HUES6 (cell line): ENCODE results near the gene SLC16A7.

Experiments used
- H3K27ac ChIP-seq: 2 replicates; pipeline ENCODE4 v1.7.0; 2013; ENCODE audit warnings: low read depth, mild to moderate bottlenecking, low read length, inconsistent platforms
- H3K27me3 ChIP-seq: 2 replicates; pipeline ENCODE4 v1.6.1; 2013; ENCODE audit warnings: low read length; ENCODE audit not compliant: control insufficient read depth, insufficient read depth
- H3K36me3 ChIP-seq: 2 replicates; pipeline ENCODE4 v1.6.1; 2013; ENCODE audit warnings: low read length; ENCODE audit not compliant: control insufficient read depth, insufficient read depth
- H3K4me1 ChIP-seq: 2 replicates; pipeline ENCODE4 v1.6.1; 2013; ENCODE audit warnings: low read length; ENCODE audit not compliant: control insufficient read depth, insufficient read depth
- H3K4me3 ChIP-seq: 2 replicates; pipeline ENCODE4 v1.5.1; 2013; ENCODE audit warnings: low read depth, low read length
- H3K9ac ChIP-seq: one replicate; pipeline ENCODE4 v1.6.1; 2013; ENCODE audit warnings: mild to moderate bottlenecking, low read length
- H3K9me3 ChIP-seq: 2 replicates; pipeline ENCODE4 v1.6.1; 2013; ENCODE audit warnings: low read depth, low read length; ENCODE audit not compliant: control insufficient read depth, insufficient read depth

Gene SLC16A7, protein sequence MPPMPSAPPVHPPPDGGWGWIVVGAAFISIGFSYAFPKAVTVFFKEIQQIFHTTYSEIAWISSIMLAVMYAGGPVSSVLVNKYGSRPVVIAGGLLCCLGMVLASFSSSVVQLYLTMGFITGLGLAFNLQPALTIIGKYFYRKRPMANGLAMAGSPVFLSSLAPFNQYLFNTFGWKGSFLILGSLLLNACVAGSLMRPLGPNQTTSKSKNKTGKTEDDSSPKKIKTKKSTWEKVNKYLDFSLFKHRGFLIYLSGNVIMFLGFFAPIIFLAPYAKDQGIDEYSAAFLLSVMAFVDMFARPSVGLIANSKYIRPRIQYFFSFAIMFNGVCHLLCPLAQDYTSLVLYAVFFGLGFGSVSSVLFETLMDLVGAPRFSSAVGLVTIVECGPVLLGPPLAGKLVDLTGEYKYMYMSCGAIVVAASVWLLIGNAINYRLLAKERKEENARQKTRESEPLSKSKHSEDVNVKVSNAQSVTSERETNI

DNA sequence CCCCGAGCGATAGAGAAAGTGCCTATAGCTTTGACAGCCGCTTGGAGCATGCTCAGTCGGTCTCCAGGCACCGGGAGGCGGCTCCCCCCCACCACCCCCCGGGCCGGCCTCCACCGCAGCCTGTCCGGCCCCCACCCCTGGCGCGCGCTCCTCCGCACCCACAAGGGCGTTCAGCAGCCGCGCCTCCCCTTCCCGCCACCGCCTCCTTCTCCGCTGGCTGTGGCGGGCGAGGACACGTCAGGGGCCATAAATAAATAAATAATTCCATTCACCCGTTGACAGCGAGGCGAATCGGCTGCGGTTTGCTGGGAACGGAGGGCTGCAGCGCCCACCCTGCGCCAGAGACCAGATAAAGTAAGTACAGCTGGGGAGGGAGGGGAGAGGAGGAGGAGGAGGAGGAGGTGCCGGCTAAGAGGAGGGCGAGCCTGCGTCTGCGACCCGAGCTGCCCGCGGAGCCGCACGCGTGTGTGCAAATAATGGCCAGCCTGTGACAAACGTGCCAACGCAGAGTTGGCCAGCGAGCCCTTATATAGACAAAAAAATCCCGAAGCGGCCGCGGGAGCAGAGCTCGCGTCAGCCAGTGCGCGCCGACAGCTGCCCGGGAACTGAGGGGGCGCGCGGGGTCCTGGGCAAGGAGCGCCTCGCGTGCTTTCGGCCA is at the start of gene SLC16A7:
SLC16A7 (plus strand) TSS at position 147 of the 658 bp plus-strand sequence. CDS start 108,773 bp downstream, outside the sequence.
- Histone ChIP-seq H3K4me3 (peak within 1 kb of the TSS; percentile 65), H3K27ac (0 out of 2 replicates have a peak within 1 kb of the TSS, but pooled peaks have one; percentile 10), H3K9ac (peak within 1 kb of the TSS; percentile 91), H3K27me3 (peaks cover 25% of the 10 kb centered on the region), H3K36me3 (no peaks in the 10 kb centered on the region), H3K4me1 (no peaks in the 10 kb centered on the region), H3K9me3 (no peaks in the 10 kb centered on the region)

DNA sequence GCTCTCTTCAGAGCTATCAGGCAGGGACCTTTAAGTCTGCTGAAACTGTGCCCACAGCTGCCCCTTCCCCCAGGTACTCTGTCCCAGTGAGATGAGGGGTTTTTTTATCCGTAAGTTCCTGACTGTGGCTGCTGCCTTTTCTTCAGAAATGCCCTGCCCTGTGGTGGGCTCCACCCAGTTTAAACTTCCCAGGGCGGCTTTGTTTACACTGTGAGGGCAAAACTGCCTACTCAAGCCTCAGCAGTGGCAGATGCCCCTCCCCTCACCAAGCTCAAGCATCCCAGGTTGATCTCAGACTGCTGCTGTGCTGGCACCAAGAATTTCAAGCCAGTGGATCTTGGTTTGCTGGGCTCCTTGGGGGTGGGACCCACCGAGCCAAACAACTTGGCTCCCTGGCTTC is 46.9 kb upstream of the SLC16A7 start:
- no peak overlapping the region for H3K9ac ChIP-seq
- H3K36me3 ChIP-seq = no peaks in the 10 kb centered on the region
- no peaks in the 10 kb centered on the region for H3K9me3 ChIP-seq
- no peaks in the 10 kb centered on the region for H3K27me3 ChIP-seq
- no peak overlapping the region for H3K27ac ChIP-seq
- H3K4me1 ChIP-seq = no peaks in the 10 kb centered on the region
- H3K4me3 ChIP-seq = no peak overlapping the region

DNA sequence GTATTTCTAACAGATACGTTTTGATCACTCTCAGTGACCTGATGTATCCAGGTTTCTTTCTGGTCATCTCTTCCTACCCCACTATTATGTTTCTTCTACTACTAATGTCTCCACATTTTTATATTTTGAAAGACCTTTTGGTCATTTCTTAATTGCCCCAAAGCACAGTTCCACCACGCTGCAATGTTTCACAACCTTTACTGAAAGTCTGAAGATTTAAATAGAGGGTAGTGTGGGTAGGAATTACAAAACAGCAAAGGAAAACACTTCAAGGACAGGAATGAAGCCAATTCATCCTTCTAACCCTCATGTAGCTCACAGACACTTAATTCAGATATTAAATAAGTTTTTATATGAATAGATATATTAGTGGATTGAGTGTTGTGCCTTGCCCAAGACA is 36.1 kb upstream of the SLC16A7 start:
- no peaks in the 10 kb centered on the region for H3K9me3 ChIP-seq

DNA sequence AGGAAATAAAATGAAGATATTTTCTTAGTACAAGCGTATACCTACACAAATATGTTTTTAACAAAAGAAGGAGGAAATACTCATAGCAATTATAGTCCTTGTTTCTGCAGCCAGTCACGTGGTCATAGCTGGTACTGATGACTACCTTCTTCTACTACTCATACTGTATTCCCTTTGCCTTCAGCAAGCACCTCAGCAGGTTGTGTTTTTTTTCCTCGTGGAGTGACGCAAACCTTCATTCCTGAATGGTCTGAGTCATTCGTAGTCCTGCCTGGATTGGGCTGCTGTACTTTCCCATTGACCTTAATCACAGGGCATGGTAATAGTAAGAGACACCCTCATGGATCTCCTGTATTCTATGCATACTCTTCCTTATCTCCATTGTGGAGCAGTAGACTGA is 25.7 kb upstream of the SLC16A7 start:
- H3K9me3 ChIP-seq = no peaks in the 10 kb centered on the region
- H3K27ac ChIP-seq = no peak overlapping the region
- no peaks in the 10 kb centered on the region for H3K4me1 ChIP-seq
- no peak overlapping the region for H3K4me3 ChIP-seq
- H3K9ac ChIP-seq = no peak overlapping the region
- no peaks in the 10 kb centered on the region for H3K36me3 ChIP-seq
- H3K27me3 ChIP-seq = no peaks in the 10 kb centered on the region

More for the DNA sequence above, 36.1 kb upstream of the SLC16A7 start:
- Histone ChIP-seq H3K36me3 (no peaks in the 10 kb centered on the region), H3K27me3 (no peaks in the 10 kb centered on the region), H3K4me1 (no peaks in the 10 kb centered on the region), H3K9ac (no peak overlapping the region), H3K27ac (no peak overlapping the region), H3K4me3 (no peak overlapping the region)

DNA sequence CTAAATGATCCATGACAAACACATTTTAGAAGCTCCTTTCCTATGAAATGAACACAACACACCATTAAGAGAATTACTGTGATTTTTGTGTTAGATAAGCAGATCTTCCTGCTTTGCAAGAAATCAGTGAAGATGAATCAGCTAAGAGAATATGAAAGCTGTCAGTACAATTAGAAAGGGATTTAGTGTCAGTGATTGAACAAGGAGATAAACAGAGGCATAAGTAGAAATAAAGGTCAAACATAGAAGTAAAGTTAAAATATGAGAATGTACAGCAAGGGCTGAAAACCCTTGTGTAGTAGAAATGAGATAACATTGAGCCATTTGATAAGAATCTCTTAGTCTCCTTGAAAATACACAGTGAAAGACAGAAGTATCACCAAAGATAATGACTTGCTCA is 21.4 kb upstream of the SLC16A7 start:
- H3K4me1 ChIP-seq = no peaks in the 10 kb centered on the region
- H3K9me3 ChIP-seq = no peaks in the 10 kb centered on the region
- H3K36me3 ChIP-seq = no peaks in the 10 kb centered on the region
- H3K4me3 ChIP-seq = no peak overlapping the region
- H3K9ac ChIP-seq = no peak overlapping the region
- no peak overlapping the region for H3K27ac ChIP-seq
- H3K27me3 ChIP-seq = no peaks in the 10 kb centered on the region

DNA sequence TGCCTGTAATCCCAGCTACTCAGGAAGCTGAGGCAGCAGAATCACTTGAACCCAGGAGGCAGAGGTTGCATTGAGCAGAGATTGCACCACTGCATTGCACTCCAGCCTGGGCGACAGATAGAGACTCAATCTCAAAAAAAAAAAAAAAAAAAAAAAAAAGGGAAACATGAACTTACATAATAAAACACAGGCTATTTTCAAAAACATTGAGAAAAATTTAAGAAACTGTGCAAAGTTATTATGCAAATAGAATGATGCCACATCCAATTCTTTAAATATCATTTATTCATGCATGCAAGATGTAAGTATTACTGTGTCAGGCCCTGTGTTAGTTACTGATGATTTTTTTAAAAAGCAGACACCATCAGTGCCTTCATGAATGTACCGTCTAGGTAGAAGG is 20.0 kb upstream of the SLC16A7 start:
- Histone ChIP-seq H3K27me3 (no peaks in the 10 kb centered on the region), H3K27ac (no peak overlapping the region), H3K9ac (no peak overlapping the region), H3K9me3 (no peaks in the 10 kb centered on the region), H3K36me3 (no peaks in the 10 kb centered on the region), H3K4me3 (no peak overlapping the region), H3K4me1 (no peaks in the 10 kb centered on the region)

DNA sequence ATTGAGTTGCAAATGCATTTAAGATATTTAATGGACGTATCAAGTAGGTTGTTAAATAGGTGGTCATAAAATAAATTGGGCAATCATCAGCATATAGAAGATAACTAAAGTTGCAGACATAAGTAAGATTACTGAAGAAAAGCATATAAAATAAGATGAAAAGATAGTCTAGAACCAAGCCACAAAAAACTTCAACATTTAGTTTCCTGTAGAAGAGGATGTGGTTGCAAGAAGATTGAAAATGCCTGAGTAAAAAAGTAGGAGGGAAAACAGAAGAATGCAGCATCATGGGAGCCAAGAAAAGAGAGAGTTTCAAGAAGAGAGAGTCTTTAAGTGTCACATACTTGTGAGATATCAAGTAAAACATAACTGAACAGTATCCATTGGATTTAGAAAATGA is 17.6 kb upstream of the SLC16A7 start:
- no peaks in the 10 kb centered on the region for H3K36me3 ChIP-seq
- no peaks in the 10 kb centered on the region for H3K27me3 ChIP-seq
- H3K9me3 ChIP-seq = no peaks in the 10 kb centered on the region
- no peak overlapping the region for H3K9ac ChIP-seq
- H3K4me1 ChIP-seq = no peaks in the 10 kb centered on the region
- no peak overlapping the region for H3K27ac ChIP-seq
- H3K4me3 ChIP-seq = no peak overlapping the region

DNA sequence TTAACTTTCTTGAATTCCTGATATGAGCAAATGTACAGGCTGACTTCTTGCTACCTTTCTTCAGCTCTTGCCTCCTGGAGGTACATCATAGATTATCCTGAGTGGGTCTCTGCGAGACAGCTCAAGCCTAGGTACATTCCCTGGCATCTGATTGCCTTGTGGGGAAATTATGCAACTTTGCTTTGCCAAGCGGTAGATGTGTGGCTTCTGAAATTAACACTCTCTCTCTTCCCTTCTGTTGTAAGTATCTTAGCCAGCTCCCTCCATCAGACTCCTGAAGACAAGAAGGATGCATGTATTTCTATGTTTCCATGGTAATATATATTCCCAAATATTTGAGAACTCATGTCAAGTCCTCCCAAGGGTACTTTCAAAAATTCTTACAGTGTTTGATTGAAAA is 16.2 kb upstream of the SLC16A7 start:
- Histone ChIP-seq H3K9me3 (no peaks in the 10 kb centered on the region), H3K27ac (no peak overlapping the region), H3K27me3 (no peaks in the 10 kb centered on the region), H3K36me3 (no peaks in the 10 kb centered on the region), H3K4me1 (no peaks in the 10 kb centered on the region), H3K4me3 (no peak overlapping the region), H3K9ac (no peak overlapping the region)

DNA sequence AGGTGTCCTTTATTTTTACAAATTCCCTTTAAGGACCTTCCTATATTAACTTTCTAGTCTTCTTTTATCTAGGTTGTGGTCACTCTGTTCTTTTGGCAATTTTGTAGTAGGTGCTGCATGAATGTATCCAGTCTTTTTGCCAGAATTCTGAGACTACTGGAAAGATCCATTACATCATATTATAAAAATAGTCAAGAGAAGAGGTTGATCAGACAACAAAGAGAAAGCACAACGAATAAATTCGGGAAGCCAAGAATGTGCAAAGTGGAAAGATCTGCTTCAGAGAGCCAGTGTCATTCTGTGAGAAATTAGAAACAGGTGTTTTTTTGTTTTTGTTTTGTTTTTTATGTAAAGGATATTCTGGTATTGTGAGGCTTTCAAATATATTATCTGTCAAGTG is 15.8 kb upstream of the SLC16A7 start:
- Histone ChIP-seq H3K9ac (no peak overlapping the region), H3K27me3 (no peaks in the 10 kb centered on the region), H3K27ac (no peak overlapping the region), H3K4me3 (no peak overlapping the region), H3K9me3 (no peaks in the 10 kb centered on the region), H3K36me3 (no peaks in the 10 kb centered on the region), H3K4me1 (no peaks in the 10 kb centered on the region)

DNA sequence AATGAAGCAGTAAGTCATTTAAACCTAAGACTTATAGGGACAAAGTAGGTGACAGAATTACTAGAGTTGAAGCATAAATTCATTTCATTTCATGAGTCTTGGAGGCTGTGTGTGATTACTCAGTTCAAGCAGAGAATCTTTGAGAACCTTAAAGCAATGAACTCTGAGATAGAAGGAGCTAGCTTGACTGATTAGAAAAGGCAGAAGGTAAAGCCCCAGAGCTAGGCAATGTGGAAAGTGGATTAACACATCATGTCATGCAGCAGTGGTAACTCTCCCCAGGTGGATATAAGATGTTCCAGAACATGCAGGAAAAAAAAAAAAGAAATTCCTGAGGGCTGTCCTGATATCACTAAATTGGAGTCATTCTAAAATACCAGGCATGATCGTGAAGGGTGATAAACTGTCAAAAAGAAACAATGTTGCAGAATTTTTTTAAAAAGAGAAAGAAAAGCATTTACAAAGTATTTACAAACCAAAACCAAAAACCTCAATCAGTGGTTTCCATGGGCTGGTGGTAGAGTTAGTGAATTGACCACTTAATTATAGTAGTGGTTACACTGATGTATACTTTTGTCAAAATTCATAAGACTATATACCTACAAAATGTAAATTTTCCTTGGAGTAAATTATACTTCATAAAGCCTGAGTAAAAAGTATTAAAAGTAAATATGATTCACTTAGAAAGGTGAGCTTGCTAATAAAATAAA is 12.7 kb upstream of the SLC16A7 start:
- Histone ChIP-seq H3K27me3 (no peaks in the 10 kb centered on the region), H3K4me1 (no peaks in the 10 kb centered on the region), H3K36me3 (no peaks in the 10 kb centered on the region), H3K4me3 (no peak overlapping the region), H3K9me3 (no peaks in the 10 kb centered on the region), H3K27ac (no peak overlapping the region), H3K9ac (no peak overlapping the region)

DNA sequence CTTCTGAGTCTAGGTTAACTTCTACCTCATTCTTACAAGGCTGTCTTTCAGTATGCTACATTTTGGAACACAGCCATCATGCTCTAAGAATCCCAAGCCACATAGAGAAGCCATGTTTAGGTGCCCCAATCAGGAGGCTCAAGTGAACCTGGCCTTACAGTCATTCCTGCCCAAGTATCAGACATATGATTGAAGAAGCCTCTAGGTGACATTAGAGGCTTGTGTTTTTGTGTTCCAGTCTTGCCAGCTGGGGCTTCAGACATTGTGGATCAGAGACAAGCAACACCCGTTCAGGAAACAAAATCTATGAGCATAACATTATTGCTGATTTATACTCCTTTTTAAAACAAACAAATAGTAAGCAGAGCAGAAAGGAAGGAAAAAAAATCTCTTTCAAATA is 8.1 kb upstream of the SLC16A7 start:
- Histone ChIP-seq H3K4me1 (no peaks in the 10 kb centered on the region), H3K36me3 (no peaks in the 10 kb centered on the region), H3K4me3 (no peak overlapping the region), H3K9me3 (no peaks in the 10 kb centered on the region), H3K27ac (no peak overlapping the region), H3K27me3 (no peaks in the 10 kb centered on the region), H3K9ac (no peak overlapping the region)
